T-helper 17 cell (primary cell): ENCODE results near the gene NOL6. TPM values are rescaled to one million over a fixed set of nuclear protein-coding genes. Genes with fewer than 3 reads are reported as not detected.

Experiments used
- total RNA-seq, 4 donors: library from RNA in 2 of 4; stranded (reverse) in 2 of 4; gene quantifications; one replicate each; pipeline ENCODE4 v1.2.3 and lab custom pipeline; 2022 to 2026

NOL6 gene
- total RNA-seq, 2 donors from 2014 or later: 32.4 to 34.6 TPM

Other genes starting within 250 kb of the NOL6 start
- gene SPINK4, start 233.8 kb downstream of the NOL6 start, total RNA-seq: not detected
- gene BAG1, start 209.2 kb downstream of the NOL6 start, total RNA-seq: 10 to 100 TPM; 51.6 to 62.5 TPM
- gene CHMP5, start 208.9 kb downstream of the NOL6 start, total RNA-seq: 10 to 100 TPM; 22.6 to 23.3 TPM
- 10 to 100 TPM; 32.2 to 42.0 TPM for gene NFX1, start 183.4 kb downstream of the NOL6 start, total RNA-seq
- 1 to 10 TPM in 1 of 2 donors, under 1 TPM in 1; 0.31 to 1.2 TPM for gene AQP7, start 71.4 kb downstream of the NOL6 start, total RNA-seq
- gene AQP3, start 26.3 kb downstream of the NOL6 start, total RNA-seq: 100 to 1,000 TPM; 206 to 225 TPM
- 1 to 10 TPM; 1.2 to 1.5 TPM for gene ANKRD18B, start 50.3 kb upstream of the NOL6 start, total RNA-seq